Measurements from ENCODE around the gene FILIP1L.

Gene FILIP1L

DNA sequence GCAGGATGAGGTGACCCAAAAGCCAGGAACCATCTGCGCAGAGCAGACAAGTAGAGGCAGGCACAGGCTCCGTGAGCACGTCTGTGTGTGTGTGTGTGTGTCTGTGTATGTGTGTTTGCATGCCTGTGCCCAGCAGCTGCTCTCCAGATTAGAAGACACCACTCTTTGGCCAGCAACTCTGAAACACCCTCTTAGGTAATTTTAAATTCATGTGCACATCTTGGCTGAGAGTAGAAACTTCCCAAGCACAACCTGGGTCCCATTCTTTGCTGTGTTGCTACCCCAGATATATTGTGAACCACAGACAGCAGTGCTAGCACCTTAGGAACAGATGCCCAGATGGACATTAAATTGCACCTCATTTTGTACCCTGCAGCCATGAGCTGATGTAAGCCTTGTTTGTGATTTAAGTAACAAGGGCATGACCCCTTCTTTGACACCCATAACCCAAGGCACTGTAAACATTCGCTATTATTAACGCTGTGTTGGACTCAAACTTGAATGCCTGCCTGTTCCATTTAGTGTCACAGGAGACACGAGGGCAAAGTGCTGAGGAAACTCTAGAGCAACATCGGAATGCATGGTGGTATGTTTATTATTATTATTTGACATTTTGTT, at the start of gene FILIP1L:
FILIP1L (minus strand) TSS at position 89 of the 618 bp plus-strand sequence.
- in situ Hi-C loops (cut with MboI; ENCODE audit: low sequenced_read_pairs), result no loop called here

DNA sequence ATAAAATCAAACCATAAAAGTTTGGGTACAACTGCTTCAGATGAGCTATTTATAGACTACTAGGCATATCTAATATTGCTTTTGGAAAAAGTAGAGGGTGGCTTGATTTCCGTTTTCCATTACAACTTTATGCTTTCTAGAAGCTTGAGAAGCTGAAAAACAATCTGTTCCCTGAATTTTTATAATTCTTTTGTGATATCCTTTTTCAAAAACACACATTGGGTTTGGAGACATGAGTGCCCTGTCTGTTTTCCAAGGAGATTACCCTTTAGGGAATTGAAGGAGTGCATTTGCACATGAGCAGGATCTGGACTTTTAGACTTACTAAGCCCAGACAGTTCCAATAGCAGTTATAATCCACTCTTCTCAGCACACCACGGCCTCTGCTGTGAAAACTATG, 49.5 kb upstream of the FILIP1L start:
- in situ Hi-C loops (cut with MboI; ENCODE audit: low sequenced_read_pairs), result no loop called here

GRCh38 chr3:100160521-100160920, 46.2 kb upstream of the FILIP1L start:
- in situ Hi-C loops (cut with MboI; ENCODE audit: low sequenced_read_pairs), result no loop called here

DNA sequence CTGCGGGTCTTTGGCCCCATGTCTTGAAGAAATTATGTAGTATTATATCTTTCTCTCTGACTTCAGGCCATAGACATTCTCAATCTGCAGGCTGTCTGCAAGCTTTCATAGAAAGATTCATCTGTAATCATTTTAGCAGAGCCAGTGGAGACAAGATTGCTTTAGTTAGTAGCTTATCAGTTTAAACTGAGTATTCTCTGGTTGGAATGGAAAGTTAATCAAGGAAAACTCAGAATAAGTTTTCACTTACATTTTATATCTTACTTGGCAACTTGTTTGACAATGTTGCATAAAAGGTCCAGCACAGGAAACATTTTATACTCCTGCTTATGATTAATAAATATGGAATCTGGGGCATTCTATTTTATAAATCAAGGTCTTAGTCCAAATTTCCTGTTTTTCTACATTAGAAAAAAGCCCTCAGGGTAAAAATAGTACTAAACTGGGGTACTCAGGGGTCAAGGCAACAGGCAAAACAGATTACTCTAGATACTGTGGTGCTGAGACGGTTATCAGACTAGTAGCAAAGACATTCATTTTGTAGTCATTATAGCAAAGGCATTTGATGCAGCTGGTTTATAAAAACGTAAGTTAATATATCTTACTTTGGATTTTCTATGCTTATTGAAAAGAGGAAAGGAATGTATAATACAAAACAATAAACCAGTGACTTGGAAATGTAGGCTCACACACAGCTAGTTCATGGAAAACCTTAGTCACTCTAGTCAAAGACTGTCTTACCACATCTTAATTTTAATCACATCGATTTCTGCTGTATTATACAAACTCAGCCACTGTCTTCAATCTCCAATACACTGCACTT, 45.2 kb upstream of the FILIP1L start:
- in situ Hi-C loops (cut with MboI; ENCODE audit: low sequenced_read_pairs), result no loop called here

GRCh38 chr3:100158918-100159330, 44.6 kb upstream of the FILIP1L start:
- in situ Hi-C loops (cut with MboI; ENCODE audit: low sequenced_read_pairs), result no loop called here

DNA sequence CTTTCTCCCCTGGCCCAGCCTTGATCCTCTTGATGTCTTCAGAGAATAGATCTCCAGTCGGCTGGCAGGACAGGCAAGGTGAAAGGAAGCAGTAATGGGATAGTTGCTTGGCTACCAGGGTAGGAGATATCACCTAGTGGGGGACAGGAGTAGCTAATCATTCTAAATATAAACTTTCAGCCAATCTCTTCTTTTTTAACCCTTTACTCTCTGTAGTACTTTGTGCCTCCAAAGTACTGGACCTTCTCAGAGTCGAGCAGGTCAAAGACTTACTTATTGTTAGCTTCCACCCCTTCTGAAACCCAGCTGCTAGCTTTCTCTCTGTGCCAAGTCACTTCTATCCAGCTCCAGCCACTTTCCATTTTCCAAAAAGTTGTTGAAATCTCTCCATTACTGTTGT, 43.4 kb upstream of the FILIP1L start:
- in situ Hi-C loops (cut with MboI; ENCODE audit: low sequenced_read_pairs), result no loop called here

DNA sequence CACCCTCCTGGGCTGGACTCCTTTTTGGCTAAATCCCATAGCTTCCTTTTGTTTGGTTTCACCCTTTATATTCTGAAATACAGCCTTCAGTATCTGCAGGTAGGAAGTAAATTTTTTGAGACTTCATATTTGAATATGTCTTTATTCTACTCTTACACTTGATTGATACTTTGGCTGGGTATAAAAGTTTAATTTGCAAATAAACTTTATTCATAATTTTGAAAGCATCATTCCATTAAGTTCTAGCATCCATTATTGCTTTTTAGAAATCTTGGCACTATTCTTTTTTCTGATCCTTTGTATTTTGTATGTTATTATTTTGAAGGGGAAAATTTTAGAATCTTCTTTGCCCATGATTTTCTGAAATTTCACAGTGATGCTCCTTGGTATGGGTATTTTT, 41.3 kb upstream of the FILIP1L start:
- in situ Hi-C loops (cut with MboI; ENCODE audit: low sequenced_read_pairs), result no loop called here

- in situ Hi-C loops (cut with MboI; ENCODE audit: low sequenced_read_pairs), result no loop called here
Measured at GRCh38 chr3:100155128-100155527, 40.8 kb upstream of the FILIP1L start.

DNA sequence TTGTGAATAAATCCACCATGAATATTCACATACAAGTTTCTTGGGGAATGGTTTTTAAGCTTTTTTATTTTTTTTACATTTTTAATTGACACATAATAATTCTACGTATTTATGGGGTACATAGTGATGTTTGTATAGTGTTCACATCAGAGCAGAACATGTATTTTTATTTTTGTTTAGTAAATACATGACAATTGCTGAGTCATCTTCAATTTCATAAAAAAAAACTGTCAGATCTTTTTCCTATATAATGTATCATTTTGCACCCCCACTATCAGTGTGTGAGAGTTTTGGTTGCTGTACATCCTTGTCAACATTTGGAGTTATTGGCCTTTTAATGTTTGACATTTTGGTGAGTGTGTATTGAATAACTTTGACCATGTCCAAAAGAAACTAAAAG, 39.9 kb upstream of the FILIP1L start:
- in situ Hi-C loops (cut with MboI; ENCODE audit: low sequenced_read_pairs), result no loop called here

DNA sequence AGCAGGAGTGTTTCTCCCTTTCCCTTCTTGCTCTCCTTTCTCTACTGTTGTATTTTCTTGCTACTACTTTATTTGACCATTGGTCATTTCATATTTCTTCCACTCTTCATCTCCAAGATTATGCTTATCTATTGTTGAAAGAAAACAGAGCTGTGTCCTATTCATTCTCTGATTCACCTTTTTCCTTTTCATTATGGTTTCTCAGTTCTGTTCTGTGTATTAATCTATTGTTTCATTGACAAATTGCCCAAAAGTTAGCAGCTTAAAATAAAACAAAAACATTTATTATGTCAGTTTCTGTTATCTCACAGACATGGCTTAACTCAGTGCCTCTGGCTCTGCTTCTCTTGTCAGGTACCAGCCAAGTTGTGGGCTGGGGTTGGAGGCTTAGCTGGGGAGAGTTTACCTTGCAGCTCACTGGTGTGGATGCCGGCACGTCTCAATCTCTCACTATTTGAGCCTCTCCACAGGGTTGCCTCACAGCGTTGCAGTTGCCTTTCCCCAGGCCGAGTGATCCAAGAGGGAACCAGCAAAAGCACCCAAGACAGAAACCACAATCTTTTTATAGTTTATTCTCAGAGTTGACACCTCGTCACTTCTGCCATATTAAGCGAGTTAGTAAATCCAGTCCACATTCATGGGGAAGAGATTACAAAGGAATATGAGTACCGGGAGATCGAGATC, 36.9 kb upstream of the FILIP1L start:
- in situ Hi-C loops (cut with MboI; ENCODE audit: low sequenced_read_pairs), result no loop called here

- in situ Hi-C loops (cut with MboI; ENCODE audit: low sequenced_read_pairs), result no loop called here
Measured at GRCh38 chr3:100150473-100150872, 36.2 kb upstream of the FILIP1L start.

- in situ Hi-C loops (cut with MboI; ENCODE audit: low sequenced_read_pairs), result no loop called here
Measured at GRCh38 chr3:100149713-100150415, 35.6 kb upstream of the FILIP1L start.

DNA sequence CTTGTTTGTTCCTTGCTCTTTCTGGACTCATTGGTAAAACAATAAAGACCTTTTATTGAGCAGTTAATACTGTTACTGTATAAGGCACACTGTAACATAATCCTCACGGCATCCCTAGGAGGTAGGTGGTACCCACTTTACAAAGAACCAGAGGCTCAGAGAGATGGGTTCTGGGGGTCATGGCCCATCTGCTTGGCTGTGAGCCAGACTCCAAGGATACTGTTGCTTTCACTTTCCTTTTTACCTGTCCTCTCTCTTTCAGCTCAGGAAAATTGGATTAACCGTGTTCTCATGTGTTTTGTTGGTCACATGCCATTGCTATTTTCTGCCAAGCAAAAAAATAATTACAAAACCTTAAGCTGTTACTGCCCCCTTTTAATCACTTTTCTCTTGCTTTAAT, 34.8 kb upstream of the FILIP1L start:
- in situ Hi-C loops (cut with MboI; ENCODE audit: low sequenced_read_pairs), result no loop called here

DNA sequence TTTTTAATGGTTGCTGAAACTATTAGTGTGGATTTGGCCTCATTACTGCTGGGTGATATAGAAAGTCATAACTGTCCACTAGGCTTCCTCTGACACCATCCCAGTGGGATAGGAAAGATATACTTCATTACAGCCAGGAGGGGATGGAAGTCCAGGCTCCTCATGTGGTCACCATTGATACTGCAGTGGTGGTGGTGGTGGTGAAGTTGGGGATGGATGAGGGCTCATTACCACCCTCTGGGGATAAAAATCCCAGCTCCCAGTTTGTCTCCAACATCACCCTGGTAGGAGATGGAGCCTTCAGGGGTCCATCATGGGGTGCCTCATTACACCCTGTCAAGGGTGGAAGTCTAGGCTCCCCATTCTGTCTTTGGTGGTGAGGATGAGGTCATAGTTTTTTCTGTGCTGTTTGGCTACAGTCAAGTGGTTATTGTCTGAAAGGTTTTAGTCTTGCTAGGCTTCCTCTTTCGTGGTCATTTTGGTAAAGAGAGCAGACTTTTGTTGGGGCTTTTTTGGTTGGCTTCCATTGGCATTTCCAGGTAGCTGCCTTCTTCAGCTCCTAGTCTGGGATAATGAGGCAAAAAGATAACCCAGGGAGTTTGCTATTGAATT, 30.1 kb upstream of the FILIP1L start:
- in situ Hi-C loops (cut with MboI; ENCODE audit: low sequenced_read_pairs), result no loop called here

GRCh38 chr3:100141586-100141985, 27.3 kb upstream of the FILIP1L start:
- in situ Hi-C loops (cut with MboI; ENCODE audit: low sequenced_read_pairs), result no loop called here

- in situ Hi-C loops (cut with MboI; ENCODE audit: low sequenced_read_pairs), result no loop called here
Measured at GRCh38 chr3:100140976-100141375, 26.7 kb upstream of the FILIP1L start.

- in situ Hi-C loops (cut with MboI; ENCODE audit: low sequenced_read_pairs), result no loop called here
Measured at GRCh38 chr3:100136921-100137320, 22.6 kb upstream of the FILIP1L start.

- in situ Hi-C loops (cut with MboI; ENCODE audit: low sequenced_read_pairs), result no loop called here
Measured at GRCh38 chr3:100131241-100131640, 16.9 kb upstream of the FILIP1L start.

DNA sequence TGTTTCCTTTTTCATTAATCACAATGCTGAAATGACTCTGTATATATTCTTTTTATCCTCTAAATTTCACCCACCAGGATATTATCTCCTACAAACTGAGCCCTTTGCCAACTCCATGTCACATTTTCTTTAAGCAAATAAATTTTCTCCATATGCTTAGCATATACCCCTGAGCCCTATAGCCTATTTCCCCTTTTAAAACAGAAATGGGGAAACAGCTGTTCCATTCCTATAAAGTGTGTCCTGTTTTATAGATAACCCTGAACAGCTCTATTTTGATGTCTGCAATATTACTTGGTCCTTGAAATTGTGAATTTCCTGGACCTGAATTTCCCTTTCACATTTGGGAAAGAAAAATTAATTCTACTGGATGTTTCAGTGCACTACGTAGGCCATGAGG, 15.6 kb upstream of the FILIP1L start:
- in situ Hi-C loops (cut with MboI; ENCODE audit: low sequenced_read_pairs), result no loop called here

GRCh38 chr3:100128565-100128964, 14.3 kb upstream of the FILIP1L start:
- in situ Hi-C loops (cut with MboI; ENCODE audit: low sequenced_read_pairs), result no loop called here

DNA sequence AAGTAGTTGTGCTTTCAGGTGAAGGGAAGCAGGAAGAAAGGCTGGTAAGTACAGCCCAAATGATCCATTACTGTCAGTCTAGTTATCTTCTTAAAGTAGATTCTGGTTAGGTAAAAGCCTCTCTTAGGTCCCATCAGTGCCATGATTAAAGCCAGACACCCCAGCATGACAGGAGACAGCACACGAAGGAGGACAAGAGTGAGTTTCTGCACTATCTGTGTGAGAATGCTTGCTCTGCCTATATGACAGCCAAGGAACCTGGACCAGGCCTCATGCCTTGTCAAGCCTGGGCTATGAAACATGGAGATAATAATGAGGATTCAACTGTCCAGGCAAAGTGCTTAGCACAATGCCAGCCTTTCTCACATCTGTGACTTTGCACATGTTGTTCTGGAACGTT, 13.5 kb upstream of the FILIP1L start:
- in situ Hi-C loops (cut with MboI; ENCODE audit: low sequenced_read_pairs), result no loop called here

Measured in HL-60/S4 (cell line).